SU-DHL-6 (cell line): ENCODE data around the gene KLHDC7B.
A peak's percentile ranks its signal among the peaks of the same experiment; 100 is the strongest.

Source experiments
- H2AFZ ChIP-seq: fragments of 200-600 bp; sonication (generic); 2 replicates; pipeline ENCODE4 v1.6.1; 2014; ENCODE audit warnings: low read depth, mild to moderate bottlenecking, moderate library complexity, mixed read lengths, antibody characterized with exemption, low read length; ENCODE audit not compliant: severe bottlenecking
- H3F3A ChIP-seq: fragments of 200-600 bp; shearing (Covaris generic); 2 replicates; pipeline ENCODE4 v1.6.0; 2016; ENCODE audit warnings: antibody characterized with exemption, mild to moderate bottlenecking; ENCODE audit not compliant: insufficient read depth
- H3K27ac ChIP-seq: fragments of 200-600 bp; sonication (generic); 2 replicates; pipeline ENCODE4 v1.5.1; 2016; ENCODE audit warnings: low read depth, mild to moderate bottlenecking, low read length, moderate library complexity, mixed read lengths
- H3K27me3 ChIP-seq: fragments of 200-600 bp; sonication (generic), shearing (Covaris generic); 2 replicates; pipeline ENCODE4 v1.6.0; 2014; ENCODE audit warnings: mild to moderate bottlenecking, low read length
- H3K36me3 ChIP-seq: fragments of 200-600 bp; sonication (generic); 2 replicates; pipeline ENCODE4 v1.6.1; 2014; ENCODE audit warnings: mild to moderate bottlenecking, low read length, mixed read lengths
- H3K4me2 ChIP-seq: fragments of 300-600, 200-600 bp; shearing (Covaris generic), sonication (generic); 2 replicates; pipeline ENCODE4 v1.6.0; 2014; ENCODE audit warnings: low read length, low read depth, mild to moderate bottlenecking; ENCODE audit not compliant: poor library complexity, severe bottlenecking
- H3K4me3 ChIP-seq: fragments of 200-600 bp; sonication (generic); 2 replicates; pipeline ENCODE4 v1.5.1; 2014; ENCODE audit warnings: antibody characterized with exemption, low read length, mild to moderate bottlenecking, mixed read lengths; ENCODE audit not compliant: insufficient read depth, poor library complexity, severe bottlenecking
- H3K79me2 ChIP-seq: fragments of 200-600 bp; sonication (generic); 2 replicates; pipeline ENCODE4 v1.6.1; 2014; ENCODE audit warnings: mild to moderate bottlenecking, low read length, moderate library complexity; ENCODE audit not compliant: insufficient read depth
- H3K9ac ChIP-seq: fragments of 200-600 bp; sonication (generic); 2 replicates; pipeline ENCODE4 v1.7.0; 2014; ENCODE audit warnings: mild to moderate bottlenecking, low read length
- H3K9me2 ChIP-seq: fragments of 200-600 bp; sonication (generic); replicated peaks from 2 replicates; pipeline ENCODE4 v1.6.1; 2014; ENCODE audit warnings: low read length; ENCODE audit not compliant: insufficient read depth
- H3K9me3 ChIP-seq: fragments of 200-600 bp; sonication (generic); 2 replicates; pipeline ENCODE4 v1.6.1; 2014; ENCODE audit warnings: low read length, mixed read lengths; ENCODE audit not compliant: insufficient read depth
- H4K20me1 ChIP-seq: fragments of 200-600 bp; sonication (generic); 2 replicates; pipeline ENCODE4 v1.6.1; 2014; ENCODE audit warnings: low read depth, mild to moderate bottlenecking, antibody characterized with exemption, low read length, moderate library complexity, mixed read lengths
- CTCF ChIP-seq: fragments of 200-600 bp; sonication (generic); IDR thresholded peaks from one replicate; pipeline ENCODE4 v1.5.1; 2017; ENCODE audit warnings: antibody characterized with exemption, mild to moderate bottlenecking, low read length, moderate library complexity; ENCODE audit not compliant: insufficient read depth, poor library complexity, severe bottlenecking
- EZH2phosphoT487 ChIP-seq: fragments of 200-600 bp; sonication (generic), shearing (Covaris generic); conservative IDR thresholded peaks from 2 replicates; pipeline ENCODE4 v1.6.1; 2018; ENCODE audit warnings: mild to moderate bottlenecking, antibody characterized with exemption, low read length, moderate library complexity, mixed read lengths

KLHDC7B gene

GRCh38 chr22:50546326-50547262 lies 895 bp downstream of the KLHDC7B start:
- Histone ChIP-seq H3K9ac (no peak overlapping the region), H3K36me3 (no peaks in the 10 kb centered on the region), H3F3A (peaks cover 5% of the 10 kb centered on the region), H4K20me1 (no peaks in the 10 kb centered on the region), H3K4me2 (no peak overlapping the region), H3K79me2 (no peaks in the 10 kb centered on the region), H2AFZ (no peak overlapping the region), H3K9me3 (no peaks in the 10 kb centered on the region), H3K27ac (no peak overlapping the region), H3K4me3 (no peak overlapping the region), H3K9me2 (no peaks in the 10 kb centered on the region), H3K27me3 (no peaks in the 10 kb centered on the region)
- TF ChIP-seq CTCF (no peak), EZH2phosphoT487 (no peak)

GRCh38 chr22:50547263-50547985 lies 1.7 kb downstream of the KLHDC7B start:
- H3K79me2 ChIP-seq: no peaks in the 10 kb centered on the region
- peaks cover under 1% of the 10 kb centered on the region; the same call in 1 of the 2 replicates for H3F3A ChIP-seq
- TF ChIP-seq CTCF: no peak
- no peak for TF ChIP-seq EZH2phosphoT487
- no peaks in the 10 kb centered on the region for H3K27me3 ChIP-seq
- no peak overlapping the region for H2AFZ ChIP-seq
- no peaks in the 10 kb centered on the region for H3K9me2 ChIP-seq
- H3K36me3 ChIP-seq: no peaks in the 10 kb centered on the region
- no peak overlapping the region for H3K27ac ChIP-seq
- no peak overlapping the region for H3K9ac ChIP-seq
- no peak overlapping the region for H3K4me3 ChIP-seq
- no peak overlapping the region for H3K4me2 ChIP-seq
- no peaks in the 10 kb centered on the region for H4K20me1 ChIP-seq
- no peaks in the 10 kb centered on the region for H3K9me3 ChIP-seq

GRCh38 chr22:50548040-50548920 lies 2.6 kb downstream of the KLHDC7B start:
- Histone ChIP-seq H3K27me3 (no peaks in the 10 kb centered on the region), H3K79me2 (no peaks in the 10 kb centered on the region), H3K4me2 (peak overlapping the region; percentile 28), H4K20me1 (no peaks in the 10 kb centered on the region), H3K9me2 (no peaks in the 10 kb centered on the region), H3K27ac (no peak overlapping the region), H3K9me3 (no peaks in the 10 kb centered on the region), H3K36me3 (no peaks in the 10 kb centered on the region), H3K9ac (peak overlapping the region; percentile 26; the same call in 1 of the 2 replicates), H3K4me3 (no peak overlapping the region), H2AFZ (no peak overlapping the region), H3F3A (no peaks in the 10 kb centered on the region; the same call in 1 of the 2 replicates)
- TF ChIP-seq EZH2phosphoT487 (no peak), CTCF (no peak)
